ENCODE data around the gene HNRNPAB. TPM values are rescaled to one million over a fixed set of nuclear protein-coding genes. Genes with fewer than 3 reads are reported as not detected.
A peak's percentile ranks its signal among the peaks of the same experiment; 100 is the strongest.

The HNRNPAB gene
- total RNA-seq, 4 donors from 2014 or later: 84.2 to 117 (median 106) TPM

DNA sequence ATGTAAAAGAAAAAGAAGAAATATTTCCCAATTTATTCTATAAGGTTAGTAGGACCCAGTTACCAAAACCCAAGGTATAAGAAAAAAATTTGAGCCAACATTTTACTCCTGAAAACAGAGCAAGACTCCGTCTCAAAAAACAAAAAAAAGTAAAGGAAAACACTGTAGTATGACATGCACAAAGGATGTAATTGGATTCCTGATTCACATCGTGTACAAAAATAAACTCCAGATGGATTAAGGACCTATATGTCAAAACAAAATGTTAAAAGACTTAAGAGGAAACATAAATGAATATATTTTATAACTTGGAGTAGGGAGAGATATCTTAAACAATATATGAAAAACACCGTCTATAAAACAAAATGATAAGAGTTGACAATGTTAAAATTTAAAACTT is 14.5 kb downstream of the HNRNPAB start:
- H3K4me3 ChIP-seq: no peak overlapping the region
- DNase-seq (no peak), ATAC-seq (no peak)
- intact Hi-C loops (cut with DNase I; ENCODE audit: low total_unique reads): no loop called here
- H3K27ac ChIP-seq: peak overlapping the region; percentile 0 to 67 (median 10)
- H3K4me1 ChIP-seq: peaks cover 17% of the 10 kb centered on the region in 2 donors
- no peaks in the 10 kb centered on the region for H3K9me3 ChIP-seq
- in situ Hi-C loops (cut with MboI; ENCODE audit: low sequenced_read_pairs in 4 of 4): no loop called here
- H3K27me3 ChIP-seq: no peaks in the 10 kb centered on the region
- peaks cover 0 to 68% of the 10 kb centered on the region in 2 donors for H3K36me3 ChIP-seq
- TF ChIP-seq, protein P1, sequence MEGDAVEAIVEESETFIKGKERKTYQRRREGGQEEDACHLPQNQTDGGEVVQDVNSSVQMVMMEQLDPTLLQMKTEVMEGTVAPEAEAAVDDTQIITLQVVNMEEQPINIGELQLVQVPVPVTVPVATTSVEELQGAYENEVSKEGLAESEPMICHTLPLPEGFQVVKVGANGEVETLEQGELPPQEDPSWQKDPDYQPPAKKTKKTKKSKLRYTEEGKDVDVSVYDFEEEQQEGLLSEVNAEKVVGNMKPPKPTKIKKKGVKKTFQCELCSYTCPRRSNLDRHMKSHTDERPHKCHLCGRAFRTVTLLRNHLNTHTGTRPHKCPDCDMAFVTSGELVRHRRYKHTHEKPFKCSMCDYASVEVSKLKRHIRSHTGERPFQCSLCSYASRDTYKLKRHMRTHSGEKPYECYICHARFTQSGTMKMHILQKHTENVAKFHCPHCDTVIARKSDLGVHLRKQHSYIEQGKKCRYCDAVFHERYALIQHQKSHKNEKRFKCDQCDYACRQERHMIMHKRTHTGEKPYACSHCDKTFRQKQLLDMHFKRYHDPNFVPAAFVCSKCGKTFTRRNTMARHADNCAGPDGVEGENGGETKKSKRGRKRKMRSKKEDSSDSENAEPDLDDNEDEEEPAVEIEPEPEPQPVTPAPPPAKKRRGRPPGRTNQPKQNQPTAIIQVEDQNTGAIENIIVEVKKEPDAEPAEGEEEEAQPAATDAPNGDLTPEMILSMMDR (IDR thresholded peaks at IDR 0.05 in 4 of 5, conservative IDR thresholded peaks at IDR 0.05 in 1 of 5): no peak
- TF ChIP-seq POLR2A (IDR thresholded peaks at IDR 0.05): no peak

DNA sequence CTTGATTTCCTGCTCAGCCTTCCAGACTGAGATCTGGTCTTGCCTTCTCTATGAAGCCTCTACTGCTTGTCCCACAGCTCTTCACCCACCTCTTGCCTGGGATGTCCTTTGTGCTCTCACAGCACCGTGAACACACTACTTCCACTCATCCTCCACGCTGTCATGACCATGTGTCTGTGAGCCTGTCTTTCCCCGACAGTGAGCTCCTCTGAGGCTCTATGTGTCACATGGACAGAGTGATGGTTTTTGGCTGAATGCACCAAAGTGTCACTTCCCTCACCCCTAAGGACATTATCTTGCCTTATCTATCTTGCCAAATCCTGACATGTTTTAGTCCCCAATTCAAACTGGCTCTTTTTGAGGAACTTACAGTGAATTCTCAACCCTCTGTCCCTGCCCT is 16.9 kb downstream of the HNRNPAB start:
- no peak overlapping the region for H3K4me3 ChIP-seq
- no peak for TF ChIP-seq POLR2A (IDR thresholded peaks at IDR 0.05)
- TF ChIP-seq, protein P1 (IDR thresholded peaks at IDR 0.05 in 4 of 5, conservative IDR thresholded peaks at IDR 0.05 in 1 of 5): no peak
- intact Hi-C loops (cut with DNase I; ENCODE audit: low total_unique reads) (no loop called here), in situ Hi-C loops (cut with MboI; ENCODE audit: low sequenced_read_pairs in 4 of 4) (no loop called here)
- H3K36me3 ChIP-seq: peaks cover 0 to 52% of the 10 kb centered on the region in 2 donors
- peaks cover 13 to 17% of the 10 kb centered on the region in 2 donors for H3K4me1 ChIP-seq
- H3K27me3 ChIP-seq: no peaks in the 10 kb centered on the region
- H3K9me3 ChIP-seq: no peaks in the 10 kb centered on the region
- DNase-seq (no peak), ATAC-seq (no peak)
- peak overlapping the region; percentile 68 to 82 (median 76) for H3K27ac ChIP-seq

DNA sequence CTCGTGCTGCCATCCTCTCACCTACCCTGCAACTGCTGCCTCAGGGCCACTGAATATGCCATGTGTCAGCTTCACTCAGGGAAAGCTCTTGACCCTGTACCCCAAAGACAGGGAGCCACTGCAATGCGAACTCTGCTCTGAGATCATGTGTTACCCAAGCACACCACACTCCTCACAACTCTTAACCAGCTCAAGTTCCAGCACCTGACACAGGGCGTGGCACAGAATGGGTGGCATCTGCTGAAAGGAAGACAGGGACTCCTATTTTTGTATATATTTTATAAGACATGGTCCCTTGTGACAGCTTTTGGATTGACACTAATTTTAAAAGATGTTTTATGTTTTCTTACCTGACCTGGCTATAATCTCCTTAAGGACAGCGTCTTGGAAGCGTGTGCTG is 17.5 kb downstream of the HNRNPAB start:
- ATAC-seq (peak; percentile 76 to 88), DNase-seq (peak in 1 of 2 donors; percentile 80)
- Histone ChIP-seq H3K4me1 (peaks cover 13 to 17% of the 10 kb centered on the region in 2 donors), H3K27me3 (no peaks in the 10 kb centered on the region), H3K4me3 (no peak overlapping the region), H3K27ac (peak overlapping the region; percentile 68 to 82 (median 76)), H3K36me3 (peaks cover 0 to 52% of the 10 kb centered on the region in 2 donors), H3K9me3 (no peaks in the 10 kb centered on the region)
- TF ChIP-seq, protein P1 (IDR thresholded peaks at IDR 0.05 in 4 of 5, conservative IDR thresholded peaks at IDR 0.05 in 1 of 5): no peak
- TF ChIP-seq POLR2A (IDR thresholded peaks at IDR 0.05): no peak
- in situ Hi-C loops (cut with MboI; ENCODE audit: low sequenced_read_pairs in 4 of 4) (no loop called here), intact Hi-C loops (cut with DNase I; ENCODE audit: low total_unique reads) (no loop called here)

DNA sequence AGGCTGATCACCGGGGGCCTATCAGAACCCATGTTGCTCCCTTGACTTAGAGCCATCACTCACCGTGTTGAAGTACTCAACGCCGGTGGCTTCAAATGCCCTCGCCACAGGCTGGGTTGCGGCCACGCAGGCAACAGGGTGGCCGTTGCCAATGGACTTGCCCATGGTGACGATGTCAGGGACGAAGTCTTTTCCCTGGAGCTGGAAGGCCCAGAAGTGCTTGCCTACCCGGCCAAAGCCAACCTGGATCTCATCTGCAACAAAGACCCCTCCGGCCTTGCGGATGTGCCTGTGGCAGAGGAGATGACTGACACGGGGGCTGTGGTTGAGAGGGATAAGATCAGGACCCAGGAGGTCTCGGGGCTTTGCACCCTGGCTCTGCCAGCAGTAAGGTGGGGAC is 18.0 kb downstream of the HNRNPAB start:
- H3K36me3 ChIP-seq: peaks cover 0 to 52% of the 10 kb centered on the region in 2 donors
- intact Hi-C loops (cut with DNase I; ENCODE audit: low total_unique reads): no loop called here
- DNase-seq: no peak
- in situ Hi-C loops (cut with MboI; ENCODE audit: low sequenced_read_pairs in 4 of 4): no loop called here
- H3K4me3 ChIP-seq: no peak overlapping the region
- H3K27me3 ChIP-seq: no peaks in the 10 kb centered on the region
- TF ChIP-seq POLR2A (IDR thresholded peaks at IDR 0.05): no peak
- TF ChIP-seq, protein P1 (IDR thresholded peaks at IDR 0.05 in 4 of 5, conservative IDR thresholded peaks at IDR 0.05 in 1 of 5): no peak
- peaks cover 13 to 17% of the 10 kb centered on the region in 2 donors for H3K4me1 ChIP-seq
- no peaks in the 10 kb centered on the region for H3K9me3 ChIP-seq
- peak overlapping the region; percentile 68 to 82 (median 76) for H3K27ac ChIP-seq
- ATAC-seq: peak in 1 of 2 donors; percentile 57
